RPMI7951 (cell line): ENCODE data around the gene HOMER1. TPM values are rescaled to one million over a fixed set of nuclear protein-coding genes. Genes with fewer than 3 reads are reported as not detected.

Experiments used
- DNase-seq: peaks from one replicate; pipeline ENCODE4 v3.0.0-alpha.2; 2012; ENCODE audit warnings: low read depth
- total RNA-seq: library from RNA; depleted of rRNA; stranded (reverse); fragments of >200 nt; shearing (Covaris generic); gene quantifications from 2 replicates; pipeline ENCODE4 v1.2.3, GENCODE V29; 2014

The HOMER1 gene
- total RNA-seq, 1 experiment from 2014 or later: 4.9 TPM

DNA sequence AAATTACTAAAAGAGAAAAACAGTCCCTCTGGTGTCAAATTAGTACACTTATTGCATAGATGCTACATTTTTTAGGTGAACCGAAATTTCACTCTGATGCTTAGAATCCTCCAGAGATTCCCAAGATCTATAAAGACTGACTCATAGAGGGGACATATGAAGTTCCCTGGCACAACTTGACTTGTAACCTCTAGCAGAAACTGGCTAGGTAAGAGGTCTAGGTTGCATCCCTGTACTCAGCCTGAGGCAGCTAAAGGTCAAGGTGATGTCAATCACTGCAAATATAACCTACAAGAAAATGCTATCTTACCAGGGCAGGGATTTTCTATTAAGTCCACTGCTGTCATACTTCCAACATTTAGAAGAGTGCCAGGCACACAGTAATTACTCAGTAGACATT lies 24.2 kb downstream of the HOMER1 start:
- DNase-seq: no peak

DNA sequence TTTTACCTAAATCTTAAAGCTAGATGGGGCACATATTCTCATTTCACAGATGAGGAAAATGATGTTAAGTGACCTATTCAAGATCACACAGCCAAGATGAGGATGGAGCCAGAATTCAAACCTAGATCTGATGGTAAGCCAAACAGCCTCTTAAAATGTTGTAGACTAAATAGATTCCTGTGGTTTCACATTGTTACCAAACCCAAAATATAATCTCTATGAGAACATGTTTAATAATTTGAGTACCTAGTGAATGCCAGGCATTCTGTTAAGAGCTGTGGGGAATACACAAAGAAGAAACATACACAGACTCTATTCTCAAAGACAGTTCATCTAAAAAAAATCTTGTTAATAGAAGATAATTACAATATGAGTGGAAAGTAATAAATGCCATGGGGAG lies 25.2 kb downstream of the HOMER1 start:
- DNase-seq: no peak

DNA sequence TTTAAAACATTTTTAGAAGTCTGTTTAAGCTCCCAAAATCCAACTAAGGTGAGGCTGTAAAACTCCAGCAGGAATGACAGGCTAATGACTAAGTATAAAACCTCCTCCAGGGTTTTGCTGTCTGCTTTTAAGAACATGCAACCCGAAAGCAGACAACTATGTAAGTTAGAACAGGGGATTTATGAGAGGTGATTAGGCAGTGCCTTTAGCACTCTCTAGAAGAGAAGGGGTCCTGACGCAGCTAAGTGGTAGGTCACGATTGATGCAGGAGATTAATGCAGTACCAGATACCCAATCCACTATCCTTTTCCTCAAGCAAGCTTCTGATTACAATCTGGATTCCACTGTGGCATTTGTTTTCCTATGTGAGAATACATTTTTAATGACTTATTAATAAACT lies 25.9 kb downstream of the HOMER1 start:
- no peak for DNase-seq

DNA sequence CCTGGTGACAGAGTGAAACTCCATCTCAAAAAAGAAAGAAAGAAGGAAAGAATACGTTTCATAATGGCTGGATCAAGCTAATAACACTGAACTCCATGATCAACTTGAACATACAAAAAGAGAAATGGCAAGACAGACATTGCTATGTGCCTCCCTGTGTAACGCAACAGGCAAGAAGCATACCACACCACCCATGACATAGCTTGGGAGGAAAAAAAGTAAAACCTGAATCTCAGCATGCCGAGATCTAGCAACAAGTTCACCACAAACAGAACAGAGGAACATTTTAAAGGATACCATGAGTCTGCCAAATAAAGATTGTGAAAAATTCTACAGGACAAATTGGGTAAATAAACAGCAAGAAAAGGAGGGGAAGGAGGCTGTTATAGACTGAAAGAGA lies 26.7 kb downstream of the HOMER1 start:
- DNase-seq: no peak

DNA sequence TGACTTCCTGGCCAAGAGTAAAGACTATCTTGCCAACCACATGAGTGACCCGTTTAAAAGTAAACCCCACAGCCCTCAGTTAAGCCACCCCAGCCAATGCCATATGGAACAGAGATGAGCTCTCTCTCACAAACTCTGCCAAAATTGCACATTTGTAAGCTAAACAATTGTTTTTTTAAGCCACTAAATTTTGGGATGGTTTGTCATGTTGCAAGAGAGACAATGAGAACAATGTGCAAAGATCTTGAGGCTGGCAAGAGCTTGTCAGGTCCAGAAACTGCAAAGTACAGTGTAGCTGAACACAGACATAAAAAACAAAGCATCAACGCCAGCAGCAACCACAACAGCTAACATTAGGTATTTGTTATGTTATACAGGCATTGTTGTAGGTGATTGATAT lies 27.8 kb downstream of the HOMER1 start:
- DNase-seq: no peak

DNA sequence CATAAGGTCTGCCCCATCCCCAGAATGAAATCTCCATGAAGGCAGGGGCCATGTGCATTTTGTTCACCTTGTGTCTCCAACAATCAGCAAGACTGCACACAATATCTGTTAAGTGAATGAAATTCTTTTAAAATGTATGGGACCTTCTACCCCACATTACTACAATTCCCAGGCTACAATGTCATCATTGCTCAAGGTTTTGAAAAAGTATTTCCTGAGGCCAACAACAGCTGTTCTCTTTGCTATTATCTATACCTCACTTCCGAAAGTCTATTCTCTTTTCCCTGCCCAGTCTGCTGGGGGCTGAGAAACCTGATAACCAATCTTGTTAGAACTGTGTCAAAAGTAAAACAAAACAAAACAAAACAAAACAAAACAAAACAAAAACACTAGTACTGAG lies 29.2 kb downstream of the HOMER1 start:
- DNase-seq: no peak

DNA sequence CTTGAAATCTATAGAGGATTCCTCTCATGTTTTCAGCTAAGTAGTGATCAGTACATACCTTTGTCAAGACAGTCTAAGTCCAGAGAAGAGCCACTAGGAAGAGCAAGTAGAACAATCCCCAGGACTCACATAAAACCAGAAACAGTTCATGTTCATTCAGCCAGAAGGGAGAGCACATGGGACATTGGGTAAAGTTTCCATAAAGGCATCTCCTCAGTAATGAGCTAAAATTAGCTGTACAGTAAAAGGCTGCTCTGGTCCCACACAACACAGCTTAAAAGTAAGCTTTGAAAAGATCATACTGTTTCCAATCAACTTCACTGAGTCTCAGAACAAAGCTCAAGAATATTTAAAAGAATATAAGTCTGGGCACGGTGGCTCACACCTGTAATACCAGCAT lies 32.4 kb downstream of the HOMER1 start:
- DNase-seq: no peak

DNA sequence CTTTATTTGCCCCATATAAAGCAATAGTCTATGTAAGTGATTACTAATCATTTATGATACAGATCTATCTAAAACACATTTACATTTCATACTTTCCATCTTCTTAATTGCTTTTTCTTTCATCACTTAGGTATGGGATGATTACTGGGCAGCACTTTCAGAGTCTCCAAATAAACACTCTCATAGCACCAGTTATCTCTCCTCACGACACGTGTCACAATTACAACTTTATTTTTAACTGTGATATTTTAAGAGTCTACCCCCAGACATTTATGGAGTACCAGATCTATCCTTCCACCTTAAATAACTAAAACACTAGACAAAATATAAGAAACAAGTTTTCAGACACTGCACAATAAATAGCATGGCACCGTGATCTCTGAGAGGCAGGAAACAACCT lies 32.9 kb downstream of the HOMER1 start:
- DNase-seq: no peak

DNA sequence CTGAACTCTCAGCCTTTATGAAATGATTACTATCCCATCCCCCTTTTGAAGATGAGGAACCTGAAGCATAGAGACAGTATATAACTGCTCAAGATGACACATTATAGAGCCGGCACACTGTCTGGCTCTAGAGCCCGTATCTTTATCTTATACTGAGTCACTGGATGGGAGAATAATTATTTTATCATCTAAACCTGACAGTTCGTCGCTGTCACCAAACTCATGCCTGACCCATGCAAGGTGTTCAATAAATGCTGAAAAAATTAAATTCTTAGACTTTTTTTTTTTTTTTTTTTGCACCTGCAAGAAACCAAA lies 38.8 kb downstream of the HOMER1 start:
- DNase-seq: no peak

DNA sequence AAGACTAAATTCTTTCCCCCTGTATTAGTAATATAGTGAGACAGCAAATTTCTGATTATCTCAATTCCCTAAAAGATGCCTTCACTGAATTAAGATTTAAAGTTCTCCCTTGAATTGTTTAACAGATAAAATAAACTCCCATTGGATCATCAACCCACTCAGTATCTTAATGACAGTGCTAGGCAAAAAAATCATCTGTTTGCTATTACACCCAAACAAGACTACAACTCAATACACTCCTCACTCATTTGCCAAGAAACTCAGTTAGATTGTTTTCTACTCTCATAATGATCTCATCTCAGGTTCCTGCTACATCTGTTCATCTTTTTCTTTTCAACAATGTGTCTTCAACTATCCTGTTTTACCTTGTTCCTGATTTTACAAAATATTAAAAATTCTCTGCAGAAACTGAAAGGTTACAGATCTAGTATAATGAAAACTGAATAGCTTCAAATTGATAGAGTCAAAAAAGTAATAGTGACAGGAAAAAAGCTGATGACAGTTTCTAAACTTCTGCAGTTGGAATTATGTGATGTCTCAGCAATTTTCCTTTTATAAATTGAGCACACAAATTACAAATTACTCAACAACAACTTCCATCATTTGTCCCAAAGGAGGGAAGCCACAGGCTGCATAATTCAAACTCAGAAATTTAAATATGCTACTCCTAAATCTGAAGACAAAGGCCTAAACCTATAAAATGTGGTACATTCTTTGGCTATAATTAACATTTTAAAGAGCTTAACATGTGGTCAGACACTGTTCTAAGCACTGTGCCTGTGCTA lies 39.4 kb downstream of the HOMER1 start:
- DNase-seq: no peak

DNA sequence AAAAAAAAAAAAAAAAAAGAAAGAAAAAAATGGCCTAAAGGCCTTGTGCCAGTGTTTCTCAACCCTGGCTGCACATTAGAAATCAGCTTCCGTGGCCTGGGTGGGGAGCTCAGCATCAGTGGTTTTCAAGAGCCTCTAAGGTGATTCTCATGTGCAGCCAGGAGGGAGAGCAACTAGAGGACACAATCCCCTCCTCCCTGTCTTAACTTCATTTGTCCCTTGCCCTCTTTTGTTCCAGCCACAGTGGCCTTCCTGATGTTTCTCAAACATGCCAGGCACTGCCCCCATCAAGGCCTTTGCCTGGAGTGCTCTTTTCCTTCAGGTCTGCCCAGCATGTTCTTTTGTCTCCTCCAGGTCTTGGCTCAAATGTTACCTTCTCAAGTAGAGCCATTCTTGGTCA lies 42.4 kb downstream of the HOMER1 start:
- DNase-seq: no peak

DNA sequence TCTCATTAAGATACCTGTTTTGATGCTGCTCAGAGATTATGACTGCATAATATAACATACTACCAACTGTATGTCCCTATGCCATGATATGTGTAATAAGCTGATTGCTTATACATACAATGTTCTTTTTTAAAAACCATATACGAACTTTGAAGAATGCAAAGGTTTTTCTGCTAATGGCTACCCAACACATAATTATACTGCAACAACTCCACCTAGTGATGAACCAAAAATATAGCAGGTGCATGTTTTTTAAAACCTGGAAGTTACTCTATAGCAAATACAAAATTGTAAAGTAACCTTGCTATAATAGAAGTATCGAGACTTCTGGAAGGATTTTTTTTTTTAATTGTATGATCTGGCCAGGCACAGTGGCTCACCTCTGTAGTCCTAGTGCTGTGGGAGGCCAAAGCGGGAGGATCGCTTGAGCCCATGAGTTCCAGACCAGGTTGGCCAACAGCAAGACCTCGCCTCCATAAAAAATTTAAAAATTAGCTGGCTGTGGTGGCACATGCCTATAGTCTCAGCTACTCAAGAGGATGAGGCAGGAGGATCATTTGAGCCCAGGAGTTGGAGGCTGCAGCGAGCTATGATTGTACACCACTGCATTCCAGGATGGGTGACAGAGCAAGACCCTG lies 49.1 kb downstream of the HOMER1 start:
- DNase-seq: peak; percentile 14

DNA sequence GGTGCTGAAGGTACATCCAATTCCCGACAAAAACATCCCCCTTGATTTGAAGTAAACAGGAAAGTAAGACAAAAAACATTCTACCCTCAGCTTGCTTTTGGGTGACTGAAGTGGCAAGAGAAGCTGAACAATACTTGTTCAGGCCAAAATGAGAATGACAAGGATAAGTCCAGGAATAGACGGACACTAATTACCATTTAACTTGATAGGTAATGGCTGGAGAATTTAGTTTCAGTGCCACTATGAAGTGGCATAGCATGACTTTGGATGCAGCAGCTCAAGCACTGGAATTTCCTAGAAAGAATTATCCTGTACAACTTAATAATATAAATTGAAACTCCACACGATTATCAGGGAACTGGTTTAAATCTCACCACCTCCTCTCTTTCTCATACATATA lies 49.7 kb downstream of the HOMER1 start:
- no peak for DNase-seq

DNA sequence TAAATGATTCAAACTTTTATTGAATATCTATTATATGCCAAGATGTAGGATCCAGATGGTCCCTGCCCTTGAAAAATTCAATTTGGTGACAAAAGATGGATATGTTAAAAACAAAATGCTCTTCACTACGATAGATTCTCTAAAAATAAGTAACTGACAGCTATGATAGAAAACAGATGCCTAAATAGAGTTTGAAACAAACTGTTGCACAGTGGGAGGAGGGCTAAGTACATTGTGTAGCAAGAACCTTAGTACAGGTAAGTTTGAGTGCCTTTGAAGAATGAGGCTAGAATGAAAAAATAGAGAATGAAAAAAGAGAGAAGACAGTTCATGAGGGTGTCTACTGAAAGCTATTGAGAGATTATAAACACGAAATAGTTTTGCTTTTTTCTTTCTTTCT lies 54.3 kb downstream of the HOMER1 start:
- no peak for DNase-seq

DNA sequence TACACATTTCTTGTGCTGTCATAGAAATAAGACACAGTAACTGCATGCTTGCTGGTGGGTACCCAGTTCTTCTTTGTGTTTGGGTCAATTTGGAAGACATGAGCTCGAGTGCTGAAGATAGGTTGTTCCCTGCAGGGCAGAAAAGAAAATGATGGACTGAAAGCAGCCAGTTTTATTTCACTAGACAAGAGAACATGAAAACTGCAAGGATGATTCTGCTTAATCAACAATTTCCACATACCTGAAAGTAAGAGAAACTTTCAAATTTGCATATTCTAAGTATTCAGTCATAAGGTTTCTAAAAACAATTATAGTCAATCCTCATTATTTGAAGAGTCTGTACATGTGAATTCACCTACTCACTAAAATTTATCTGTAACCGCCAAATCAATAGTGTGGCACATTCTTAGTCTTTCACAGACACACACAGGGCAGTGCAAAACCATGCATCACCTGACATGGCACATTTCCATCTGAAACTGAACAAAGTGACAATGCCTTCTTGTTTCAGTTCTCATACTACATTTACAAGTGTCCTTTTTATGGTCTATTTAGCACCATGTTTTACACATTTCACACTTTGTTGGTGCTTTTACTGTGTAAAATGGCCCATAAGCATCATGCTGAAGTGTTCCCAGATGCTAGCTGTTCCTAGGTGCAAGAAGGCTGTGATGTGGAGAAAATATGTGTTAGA lies 56.9 kb downstream of the HOMER1 start:
- no peak for DNase-seq

DNA sequence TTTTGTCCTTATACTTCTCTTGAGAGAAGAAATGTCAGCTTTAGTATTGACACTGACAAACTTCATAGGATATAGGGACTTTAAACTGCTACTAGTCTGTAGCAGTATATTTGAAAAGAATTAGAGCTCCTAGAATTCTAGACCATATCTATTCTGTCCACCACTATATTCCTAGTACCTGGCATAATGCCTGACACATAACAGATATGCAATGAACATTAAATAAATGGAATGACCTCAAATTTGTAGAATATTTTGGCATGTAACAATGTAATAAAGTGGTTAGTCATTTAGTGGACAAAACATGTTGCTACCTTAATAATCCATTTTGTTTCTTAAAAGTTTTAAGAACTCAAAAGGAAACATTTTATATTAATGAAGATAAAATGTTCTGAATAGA lies 57.5 kb downstream of the HOMER1 start:
- no peak for DNase-seq

DNA sequence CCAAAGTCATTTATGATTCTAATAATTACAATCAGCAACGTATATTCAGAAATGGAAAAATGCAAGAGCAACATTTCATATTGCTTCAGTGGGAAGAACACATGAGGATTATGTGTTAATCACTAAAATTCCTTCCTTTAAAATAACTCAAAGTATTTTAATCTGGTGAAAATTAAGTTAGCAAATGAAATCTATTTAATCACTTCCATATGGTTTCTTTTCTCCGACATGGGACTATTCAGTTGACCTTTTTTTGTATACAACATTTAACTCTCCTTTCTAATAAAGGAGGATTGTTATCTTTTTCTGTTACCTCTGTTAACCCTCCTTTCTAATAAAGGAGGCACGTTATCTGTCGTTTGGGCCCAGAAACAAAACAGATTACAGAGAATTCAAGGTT lies 59.9 kb downstream of the HOMER1 start:
- no peak for DNase-seq

DNA sequence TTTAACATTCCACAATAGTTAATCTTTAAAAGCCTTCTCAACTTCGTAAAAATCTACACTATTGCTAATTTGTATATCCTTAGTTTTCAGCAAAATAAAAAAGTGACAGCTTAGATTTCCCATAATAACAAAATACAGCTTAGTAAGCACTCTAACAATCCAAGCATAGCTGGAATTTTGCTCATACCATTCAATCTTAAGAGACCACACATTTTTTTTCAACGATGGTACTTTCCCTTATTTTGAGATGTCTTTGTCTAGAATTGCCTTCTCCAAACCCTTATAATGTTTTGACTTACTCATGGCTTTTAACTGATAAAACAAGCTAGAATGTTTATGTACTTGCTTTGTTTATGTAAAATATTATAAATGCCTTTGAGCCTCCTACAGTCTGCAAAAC lies 65.6 kb downstream of the HOMER1 start:
- DNase-seq: peak; percentile 5

DNA sequence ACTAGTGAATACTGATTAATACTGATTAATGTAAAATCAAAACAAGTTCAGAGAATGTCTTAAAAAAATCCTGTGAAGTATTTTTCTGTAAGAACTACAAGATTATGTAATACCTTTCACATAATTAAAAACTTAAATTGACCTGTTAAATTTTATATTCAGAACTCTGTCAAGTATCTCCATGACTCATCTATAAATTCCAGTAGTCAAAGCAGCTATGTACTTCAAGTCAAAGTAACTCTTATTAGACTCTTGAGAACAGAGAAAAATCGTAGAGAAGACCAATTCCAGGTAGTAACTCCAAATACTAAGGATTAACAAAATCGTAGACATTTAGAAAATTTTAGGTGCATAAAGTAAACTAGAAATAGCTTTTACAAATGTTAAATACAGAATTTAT lies 77.1 kb downstream of the HOMER1 start:
- DNase-seq: no peak

DNA sequence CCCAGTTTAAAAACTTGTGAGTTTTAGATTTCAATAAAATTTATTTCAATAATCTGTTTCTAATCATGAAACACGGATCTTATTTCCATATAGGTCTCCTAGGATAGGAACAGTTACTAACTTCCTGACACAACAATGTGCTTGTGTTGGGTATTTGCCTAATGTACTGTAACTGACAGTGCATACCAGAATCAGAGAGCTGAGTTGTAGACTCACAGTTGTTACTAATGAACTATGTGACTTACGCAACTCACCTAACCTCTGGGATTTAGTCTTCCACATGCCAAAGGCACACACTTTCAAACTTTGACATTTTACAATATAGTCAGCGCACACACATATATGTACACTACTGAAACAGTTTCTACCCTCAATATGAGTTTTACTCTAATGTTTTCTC lies 77.7 kb downstream of the HOMER1 start:
- peak; percentile 1 for DNase-seq

DNA sequence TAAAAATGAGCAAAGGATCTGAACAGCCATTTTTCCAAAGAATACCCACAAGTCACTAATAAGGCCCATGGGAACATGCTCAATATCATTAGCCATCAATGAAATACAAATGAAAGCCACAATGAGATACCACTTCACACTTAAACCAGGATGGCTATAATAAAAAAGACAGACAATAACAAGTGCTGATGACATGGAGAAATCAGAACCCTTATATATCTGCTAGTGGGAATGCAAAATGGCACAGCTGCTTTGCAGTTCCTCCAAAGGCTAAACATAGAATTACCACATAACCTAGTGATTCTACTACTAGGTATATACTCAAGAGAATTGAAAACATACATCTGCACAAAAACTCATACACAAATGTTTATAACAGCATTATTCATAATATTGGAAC lies 83.7 kb downstream of the HOMER1 start:
- no peak for DNase-seq

DNA sequence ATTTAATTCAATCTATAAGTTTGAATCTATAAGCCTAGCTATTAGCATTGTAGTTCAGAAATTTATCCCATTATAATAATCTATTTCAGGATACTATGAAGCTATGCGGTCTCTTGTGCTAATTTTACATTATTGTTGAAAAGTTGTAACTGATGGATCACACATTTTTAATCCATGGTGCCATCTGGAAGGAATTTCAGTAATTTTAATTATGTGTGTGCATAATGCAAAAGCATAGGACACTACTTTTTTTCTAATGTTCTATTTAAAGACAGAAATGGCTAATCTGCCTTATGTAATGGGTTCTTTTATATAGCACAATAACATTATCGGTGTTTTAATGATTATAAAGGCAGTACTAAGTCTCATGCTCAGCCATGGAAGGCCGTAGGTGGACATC lies 90.6 kb downstream of the HOMER1 start:
- no peak for DNase-seq

DNA sequence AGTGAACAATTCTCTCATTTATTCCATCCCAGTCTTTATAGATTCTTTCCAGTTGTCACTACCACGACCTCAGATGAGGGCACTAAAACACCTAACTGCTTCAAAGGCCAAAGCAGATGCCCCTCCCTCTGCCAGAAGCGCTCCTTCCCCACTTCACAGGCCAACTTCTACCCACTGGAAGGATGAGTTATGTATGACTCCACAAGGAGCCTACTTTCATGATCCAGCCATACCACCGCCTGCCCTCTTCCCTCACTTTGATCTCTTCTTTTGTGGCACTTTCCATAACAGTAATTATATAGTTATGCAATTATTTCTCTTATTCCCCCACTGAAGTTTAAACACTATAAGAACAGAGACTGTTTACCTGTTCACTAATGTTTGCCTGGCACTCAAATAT lies 93.7 kb downstream of the HOMER1 start:
- no peak for DNase-seq
